Measurements from ENCODE around the gene DAPK1.

The DAPK1 gene

DNA sequence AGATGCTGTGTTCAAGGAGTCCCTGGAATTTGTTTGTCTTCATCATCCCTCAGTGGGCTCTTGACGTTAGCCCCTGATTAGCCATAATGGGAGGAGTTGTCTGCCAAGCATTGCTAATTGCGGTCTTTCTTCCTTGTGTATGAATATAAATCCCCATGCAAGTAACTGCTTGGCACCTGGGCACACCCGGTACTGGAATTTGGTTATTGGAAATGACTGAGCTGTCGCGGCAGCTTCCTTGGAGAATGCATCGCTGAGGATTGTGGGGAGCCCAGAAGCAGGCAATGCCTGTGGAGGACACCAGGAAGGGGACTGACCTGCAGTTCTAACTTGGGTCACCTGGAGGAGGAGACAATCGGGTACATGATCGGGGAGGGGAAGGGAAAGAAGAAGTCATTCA, 174.9 kb downstream of the DAPK1 start:
- no peaks in the 10 kb centered on the region for H3K27me3 ChIP-seq (ENCODE audit: insufficient read depth, low read length)
- H2AFZ ChIP-seq (ENCODE audit: low read length), result no peak overlapping the region
- H3K9me2 ChIP-seq (ENCODE audit: low read depth, low read length), result no peaks in the 10 kb centered on the region
- H3F3A ChIP-seq (ENCODE audit: insufficient read depth, low read length), result no peaks in the 10 kb centered on the region
- H3K27ac ChIP-seq (ENCODE audit: low read depth, low read length, poor library complexity, severe bottlenecking), result no peak overlapping the region
- no peaks in the 10 kb centered on the region for H3K9me3 ChIP-seq (ENCODE audit: low read length)
- no peaks in the 10 kb centered on the region for H3K79me2 ChIP-seq (ENCODE audit: insufficient read depth, low read length)
- no peaks in the 10 kb centered on the region for H3K4me1 ChIP-seq (ENCODE audit: insufficient read depth, low read length, severe bottlenecking)
- H3K4me2 ChIP-seq (ENCODE audit: low read length), result no peak overlapping the region
- H3K36me3 ChIP-seq (ENCODE audit: insufficient read depth, low read length), result no peaks in the 10 kb centered on the region
- H3K9ac ChIP-seq (ENCODE audit: low read length), result no peak overlapping the region
- TF ChIP-seq, protein P1, sequence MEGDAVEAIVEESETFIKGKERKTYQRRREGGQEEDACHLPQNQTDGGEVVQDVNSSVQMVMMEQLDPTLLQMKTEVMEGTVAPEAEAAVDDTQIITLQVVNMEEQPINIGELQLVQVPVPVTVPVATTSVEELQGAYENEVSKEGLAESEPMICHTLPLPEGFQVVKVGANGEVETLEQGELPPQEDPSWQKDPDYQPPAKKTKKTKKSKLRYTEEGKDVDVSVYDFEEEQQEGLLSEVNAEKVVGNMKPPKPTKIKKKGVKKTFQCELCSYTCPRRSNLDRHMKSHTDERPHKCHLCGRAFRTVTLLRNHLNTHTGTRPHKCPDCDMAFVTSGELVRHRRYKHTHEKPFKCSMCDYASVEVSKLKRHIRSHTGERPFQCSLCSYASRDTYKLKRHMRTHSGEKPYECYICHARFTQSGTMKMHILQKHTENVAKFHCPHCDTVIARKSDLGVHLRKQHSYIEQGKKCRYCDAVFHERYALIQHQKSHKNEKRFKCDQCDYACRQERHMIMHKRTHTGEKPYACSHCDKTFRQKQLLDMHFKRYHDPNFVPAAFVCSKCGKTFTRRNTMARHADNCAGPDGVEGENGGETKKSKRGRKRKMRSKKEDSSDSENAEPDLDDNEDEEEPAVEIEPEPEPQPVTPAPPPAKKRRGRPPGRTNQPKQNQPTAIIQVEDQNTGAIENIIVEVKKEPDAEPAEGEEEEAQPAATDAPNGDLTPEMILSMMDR (IDR thresholded peaks at IDR 0.05; ENCODE audit: low read length), result no peak
- TF ChIP-seq EZH2 (IDR thresholded peaks at IDR 0.05; ENCODE audit: borderline replicate concordance, low read length), result no peak
- no peaks in the 10 kb centered on the region for H4K20me1 ChIP-seq (ENCODE audit: insufficient read depth, low read length)
- no peak overlapping the region for H3K4me3 ChIP-seq (ENCODE audit: low read depth, low read length, poor library complexity, severe bottlenecking)

GRCh38 chr9:87673446-87674120, 175.9 kb downstream of the DAPK1 start:
- TF ChIP-seq, protein P1 (IDR thresholded peaks at IDR 0.05; ENCODE audit: low read length), result no peak
- no peak for TF ChIP-seq EZH2 (IDR thresholded peaks at IDR 0.05; ENCODE audit: borderline replicate concordance, low read length)
- no peaks in the 10 kb centered on the region for H3K27me3 ChIP-seq (ENCODE audit: insufficient read depth, low read length)

DNA sequence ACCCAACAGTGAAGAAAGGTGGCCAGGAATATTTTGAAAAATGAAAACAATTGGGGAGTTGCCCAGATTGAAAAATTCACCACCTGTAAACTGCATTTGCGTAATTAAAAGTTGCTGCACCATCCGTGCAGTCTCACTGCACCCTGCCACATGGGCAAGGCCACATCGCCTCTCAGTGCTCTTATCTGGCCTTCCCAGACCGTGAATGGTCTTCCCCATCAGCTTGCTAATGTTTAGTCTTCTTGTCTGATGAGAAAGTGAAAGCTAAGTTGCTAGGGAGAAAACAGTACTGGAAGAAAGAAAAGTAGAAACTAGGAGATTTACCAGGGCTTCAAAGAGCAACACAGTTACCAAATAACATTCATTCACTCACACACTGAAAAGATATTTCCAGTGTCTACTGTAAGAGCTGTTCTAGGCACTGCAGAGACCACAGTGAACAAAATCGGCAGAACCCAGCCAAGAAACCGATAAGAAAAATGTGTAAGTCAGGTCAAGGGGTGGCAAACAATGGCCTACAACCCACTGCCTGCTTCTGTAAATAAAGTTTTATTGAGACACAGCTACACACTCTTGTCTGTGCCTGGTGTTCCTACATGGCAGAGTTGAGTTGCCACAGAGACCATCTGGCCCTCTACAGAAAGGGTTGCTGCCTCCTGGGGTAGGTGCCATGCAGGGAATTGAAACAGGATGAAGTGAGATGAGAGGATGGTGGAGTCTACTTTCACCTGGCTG, 177.1 kb downstream of the DAPK1 start:
- no peak for TF ChIP-seq EZH2 (IDR thresholded peaks at IDR 0.05; ENCODE audit: borderline replicate concordance, low read length)
- TF ChIP-seq, protein P1 (IDR thresholded peaks at IDR 0.05; ENCODE audit: low read length), result no peak

More at GRCh38 chr9:87673446-87674120, 175.9 kb downstream of the DAPK1 start:
- Histone ChIP-seq H2AFZ (ENCODE audit: low read length) (no peak overlapping the region), H3K4me3 (ENCODE audit: low read depth, low read length, poor library complexity, severe bottlenecking) (no peak overlapping the region), H3K9ac (ENCODE audit: low read length) (no peak overlapping the region), H3F3A (ENCODE audit: insufficient read depth, low read length) (no peaks in the 10 kb centered on the region), H3K4me1 (ENCODE audit: insufficient read depth, low read length, severe bottlenecking) (no peaks in the 10 kb centered on the region), H3K4me2 (ENCODE audit: low read length) (no peak overlapping the region), H4K20me1 (ENCODE audit: insufficient read depth, low read length) (no peaks in the 10 kb centered on the region), H3K9me3 (ENCODE audit: low read length) (no peaks in the 10 kb centered on the region), H3K79me2 (ENCODE audit: insufficient read depth, low read length) (no peaks in the 10 kb centered on the region), H3K9me2 (ENCODE audit: low read depth, low read length) (no peaks in the 10 kb centered on the region), H3K36me3 (ENCODE audit: insufficient read depth, low read length) (no peaks in the 10 kb centered on the region), H3K27ac (ENCODE audit: low read depth, low read length, poor library complexity, severe bottlenecking) (no peak overlapping the region)

More for the DNA sequence above, 177.1 kb downstream of the DAPK1 start:
- Histone ChIP-seq H3K9me3 (ENCODE audit: low read length) (no peaks in the 10 kb centered on the region), H3K36me3 (ENCODE audit: insufficient read depth, low read length) (no peaks in the 10 kb centered on the region), H3K4me3 (ENCODE audit: low read depth, low read length, poor library complexity, severe bottlenecking) (no peak overlapping the region), H3F3A (ENCODE audit: insufficient read depth, low read length) (no peaks in the 10 kb centered on the region), H3K4me1 (ENCODE audit: insufficient read depth, low read length, severe bottlenecking) (no peaks in the 10 kb centered on the region), H3K27ac (ENCODE audit: low read depth, low read length, poor library complexity, severe bottlenecking) (no peak overlapping the region), H3K27me3 (ENCODE audit: insufficient read depth, low read length) (no peaks in the 10 kb centered on the region), H3K79me2 (ENCODE audit: insufficient read depth, low read length) (no peaks in the 10 kb centered on the region), H3K9me2 (ENCODE audit: low read depth, low read length) (no peaks in the 10 kb centered on the region), H3K9ac (ENCODE audit: low read length) (no peak overlapping the region), H4K20me1 (ENCODE audit: insufficient read depth, low read length) (no peaks in the 10 kb centered on the region), H2AFZ (ENCODE audit: low read length) (no peak overlapping the region), H3K4me2 (ENCODE audit: low read length) (no peak overlapping the region)

Data from OCI-LY1 (cell line).